CD4-positive, alpha-beta T cell treated with Interleukin-6 for 4 hours (primary cell): ENCODE results near the gene DYRK2.

Experiments used
- DNase-seq: peaks from one replicate; pipeline ENCODE4 v3.0.0-alpha.2; 2020; ENCODE audit warnings: mixed read lengths

Gene DYRK2

DNA sequence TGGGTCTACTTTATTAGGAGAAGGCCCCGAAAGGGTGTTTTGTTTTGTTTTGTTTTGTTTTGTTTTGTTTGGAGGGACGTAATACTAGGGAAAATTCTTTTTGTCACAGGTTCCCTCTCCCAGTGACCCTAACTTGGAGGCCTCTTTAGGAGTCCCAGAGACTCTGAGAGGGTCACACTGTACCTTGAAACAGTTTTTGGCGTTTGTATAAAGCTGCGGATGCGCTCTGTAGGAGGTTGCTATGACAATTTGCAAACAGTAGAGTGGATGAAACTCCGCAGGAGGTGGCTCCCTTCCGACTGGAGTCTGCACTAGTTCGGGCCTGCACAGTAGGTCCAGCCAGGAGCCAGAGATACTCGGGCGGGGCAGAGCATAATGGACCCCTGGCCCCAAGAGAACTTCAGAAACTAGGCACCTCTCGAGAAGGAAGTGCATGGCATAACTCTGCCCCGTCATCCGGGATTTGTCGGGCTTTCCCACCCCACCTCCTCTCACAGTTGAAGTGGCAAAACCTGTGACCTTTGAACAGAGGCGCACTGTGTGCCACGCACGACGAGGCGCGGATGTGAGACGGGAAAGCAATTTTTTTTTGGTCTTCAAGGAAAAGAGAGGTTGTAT, 1.3 kb upstream of the DYRK2 start:
- peak; percentile 53 for DNase-seq

DNA sequence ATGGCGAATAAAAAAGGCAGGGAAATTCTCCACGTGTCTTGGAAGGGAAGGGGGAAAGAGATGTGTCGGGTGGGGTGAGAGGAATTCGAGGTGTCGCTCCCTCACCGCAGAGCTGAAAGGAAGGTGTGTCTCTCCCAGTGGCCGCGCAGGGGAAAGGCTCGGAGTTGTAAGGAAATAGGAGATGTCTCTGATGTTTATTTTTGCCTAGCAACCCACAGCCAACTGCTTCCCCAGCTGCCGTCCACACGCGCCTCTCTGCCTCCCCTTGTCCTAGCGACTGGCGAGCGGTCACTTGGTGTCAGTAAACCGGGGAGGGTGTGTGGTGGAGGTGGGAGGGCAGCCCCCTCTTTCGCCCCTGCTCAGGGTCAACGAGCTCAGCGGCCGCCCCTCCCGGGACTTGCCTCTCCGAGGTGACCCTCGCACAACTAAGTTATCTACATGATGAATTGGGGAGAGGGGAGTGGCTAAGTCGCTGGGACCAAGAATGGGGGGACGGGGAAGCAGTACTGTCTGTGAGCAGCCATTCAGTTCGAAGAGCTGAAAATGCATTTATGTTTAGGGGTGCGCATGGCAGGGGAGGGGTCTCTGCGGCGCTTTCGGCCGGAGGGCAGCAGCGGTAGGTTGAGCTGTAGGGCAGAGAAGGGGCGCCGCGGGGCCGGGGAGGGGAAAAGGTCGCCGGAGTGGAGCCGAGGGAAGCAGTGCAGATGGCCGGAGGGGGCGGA, 585 bp upstream of the DYRK2 start:
- peak; percentile 53 for DNase-seq

- no peak for DNase-seq
Measured at GRCh38 chr12:67649261-67649569, 670 bp downstream of the DYRK2 start.

- peak; percentile 50 for DNase-seq
Measured at GRCh38 chr12:67649570-67650387, 1.2 kb downstream of the DYRK2 start.

DNA sequence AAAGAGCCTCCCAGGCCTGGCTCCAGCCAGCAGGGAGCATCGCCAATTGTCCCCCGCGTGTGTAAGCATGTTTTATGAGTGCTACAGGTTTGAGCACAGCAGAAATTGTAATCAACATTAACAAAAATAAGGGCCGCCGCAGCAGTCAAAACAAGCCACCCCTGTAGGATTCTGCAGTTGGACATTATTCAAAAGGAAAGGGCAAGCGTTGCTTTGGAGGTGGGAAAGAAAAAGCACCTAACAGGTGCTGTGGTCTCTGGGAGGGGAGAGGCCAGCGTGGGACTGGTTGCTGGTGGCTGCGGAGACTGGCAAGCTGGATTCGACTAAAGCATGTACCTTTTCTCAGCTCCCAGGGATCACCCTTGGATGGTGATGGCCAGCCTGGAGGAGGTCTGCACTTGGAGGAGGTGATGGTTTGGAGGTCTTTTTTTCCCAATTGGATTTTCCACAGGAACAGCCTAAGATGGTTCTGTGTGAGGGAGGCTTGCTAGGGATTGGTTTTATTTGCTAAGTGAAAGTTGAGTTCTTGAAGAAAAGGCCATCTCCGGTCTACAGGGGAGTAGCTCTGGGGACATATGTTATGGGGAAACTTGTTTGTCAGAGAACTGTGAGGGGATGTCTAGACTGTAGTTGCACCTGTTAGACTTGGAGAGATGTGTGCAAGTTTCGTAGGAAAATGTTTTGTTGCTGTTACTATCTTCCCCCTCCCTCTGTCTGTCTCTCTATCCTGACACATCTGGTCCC, 2.0 kb downstream of the DYRK2 start:
- no peak for DNase-seq

GRCh38 chr12:67651132-67651695, 2.7 kb downstream of the DYRK2 start:
- peak; percentile 58 for DNase-seq

- DNase-seq: no peak
Measured at GRCh38 chr12:67655829-67656228, 7.3 kb downstream of the DYRK2 start.

DNA sequence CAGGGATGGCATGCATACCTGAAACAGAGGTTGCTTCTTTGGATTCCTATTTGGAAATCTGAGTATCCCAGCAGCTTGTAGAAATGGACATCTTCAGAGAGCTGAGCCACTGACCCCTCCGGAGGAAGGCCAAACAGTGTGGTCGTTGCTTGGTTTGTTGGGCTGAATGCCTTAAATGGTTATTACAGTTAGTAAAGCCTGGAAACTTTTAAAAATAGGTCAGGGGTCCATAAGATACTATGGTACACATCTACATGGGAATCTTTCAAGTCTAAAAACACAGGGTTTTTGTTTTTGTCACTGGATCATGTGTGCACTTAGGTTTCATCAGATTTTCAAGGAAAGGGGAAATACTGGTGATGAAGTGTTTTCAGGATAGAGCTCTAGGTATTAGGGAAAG, 7.7 kb downstream of the DYRK2 start:
- no peak for DNase-seq

DNA sequence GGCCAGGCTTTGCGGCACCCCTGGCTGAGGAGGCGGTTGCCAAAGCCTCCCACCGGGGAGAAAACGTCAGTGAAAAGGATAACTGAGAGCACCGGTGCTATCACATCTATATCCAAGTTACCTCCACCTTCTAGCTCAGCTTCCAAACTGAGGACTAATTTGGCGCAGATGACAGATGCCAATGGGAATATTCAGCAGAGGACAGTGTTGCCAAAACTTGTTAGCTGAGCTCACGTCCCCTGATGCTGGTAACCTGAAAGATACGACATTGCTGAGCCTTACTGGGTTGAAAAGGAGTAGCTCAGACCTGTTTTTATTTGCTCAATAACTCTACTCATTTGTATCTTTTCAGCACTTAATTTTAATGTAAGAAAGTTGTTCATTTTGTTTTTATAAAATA, 9.9 kb downstream of the DYRK2 start:
- no peak for DNase-seq

GRCh38 chr12:67659292-67659691, 10.7 kb downstream of the DYRK2 start:
- DNase-seq: no peak

DNA sequence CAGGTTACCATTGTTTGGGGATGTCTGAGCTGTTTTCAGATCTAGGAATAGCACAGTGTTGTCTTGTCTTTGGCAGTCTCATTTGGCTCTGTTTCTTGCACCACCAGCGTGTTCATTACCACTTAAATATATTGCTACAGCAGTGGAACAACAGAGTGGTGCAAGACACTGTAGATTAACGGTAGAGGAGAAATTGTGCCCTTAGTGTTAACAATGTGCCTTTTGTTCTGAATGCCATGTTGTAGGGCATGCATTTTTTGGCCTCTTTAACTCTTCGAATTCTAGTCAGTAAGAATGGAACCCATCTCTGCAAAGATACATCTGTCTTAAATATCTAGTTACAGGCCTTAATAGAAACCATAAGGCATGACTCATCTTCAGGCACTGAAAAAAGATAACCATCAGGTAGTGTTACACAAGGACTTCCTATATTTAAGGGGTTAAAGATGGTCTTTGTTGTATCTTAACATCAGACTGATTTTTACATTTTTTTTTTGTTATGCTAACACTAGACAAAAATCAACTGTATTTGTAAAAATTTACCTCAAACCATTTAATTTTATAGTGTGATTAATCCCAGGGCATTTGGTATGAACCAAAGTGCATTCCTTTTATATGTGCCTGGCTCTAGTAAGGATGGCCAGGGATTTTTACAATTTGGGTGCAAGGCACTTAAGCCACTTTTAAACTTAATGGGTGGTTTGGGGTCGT, 12.9 kb downstream of the DYRK2 start:
- no peak for DNase-seq

DNA sequence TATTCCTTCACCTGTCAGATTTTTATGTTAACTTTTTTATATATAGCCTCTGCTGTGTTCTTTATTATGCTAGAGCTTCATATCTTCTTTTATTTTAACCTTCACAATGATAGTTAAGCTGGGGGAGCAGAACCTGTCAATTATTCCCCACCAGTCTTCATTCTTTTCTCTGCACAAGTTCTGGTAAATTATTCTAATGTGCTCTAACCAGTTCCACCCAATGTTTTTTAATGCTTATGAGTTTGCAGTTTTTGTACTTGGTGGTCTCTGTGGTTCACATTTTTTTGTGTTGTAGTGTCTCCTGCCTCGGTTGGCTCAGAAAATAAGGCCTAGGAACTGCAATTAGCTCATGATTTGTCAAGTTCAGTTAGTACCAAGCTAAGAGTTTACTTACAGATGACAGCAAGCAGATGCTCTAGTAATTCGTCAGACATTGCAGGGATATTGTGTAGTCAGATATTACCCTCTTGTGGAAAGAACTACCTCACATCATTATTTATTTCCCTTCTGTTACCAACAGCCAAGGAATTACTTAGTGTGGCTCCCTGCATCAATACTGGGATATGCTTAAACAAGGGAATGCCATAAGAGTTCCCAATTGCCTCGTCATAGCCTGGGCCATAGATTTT, 14.5 kb downstream of the DYRK2 start:
- no peak for DNase-seq

DNA sequence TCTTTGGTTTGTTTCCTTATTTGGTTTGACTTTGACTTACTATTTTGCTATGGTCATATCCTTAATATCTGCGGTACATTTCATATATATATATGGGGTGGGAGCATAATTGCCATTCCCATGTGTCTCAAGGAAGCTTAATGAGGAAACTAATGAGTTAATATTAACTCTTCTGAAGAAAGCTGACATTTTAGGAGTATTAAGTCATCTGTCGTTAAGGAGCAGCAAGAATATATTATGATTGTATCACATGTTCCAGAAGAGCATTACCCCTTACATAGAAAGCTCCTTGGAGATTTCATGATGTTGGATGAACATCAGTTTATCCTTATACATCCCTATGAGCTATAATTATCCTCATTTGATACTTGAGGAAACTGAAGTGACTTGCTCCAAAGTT, 15.6 kb downstream of the DYRK2 start:
- no peak for DNase-seq

DNA sequence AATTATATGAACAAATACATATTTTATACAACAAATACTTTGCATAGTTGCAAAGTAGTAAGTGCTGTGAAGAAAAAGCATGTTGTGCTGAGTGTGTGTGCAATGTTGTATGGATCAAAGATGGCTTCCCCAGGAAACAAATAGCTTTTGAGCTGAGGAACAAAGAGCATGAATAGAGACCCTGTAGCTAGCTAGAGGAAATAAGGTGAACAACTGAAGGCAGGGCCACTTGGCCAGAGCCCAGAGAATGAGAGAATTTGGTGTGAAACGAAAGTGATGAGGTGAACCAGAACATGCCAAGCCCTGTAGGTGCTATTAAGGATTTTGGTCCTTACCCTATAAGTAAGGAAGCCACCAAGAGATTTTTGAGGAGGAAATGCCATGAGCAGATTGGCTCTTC, 17.1 kb downstream of the DYRK2 start:
- DNase-seq: no peak

DNA sequence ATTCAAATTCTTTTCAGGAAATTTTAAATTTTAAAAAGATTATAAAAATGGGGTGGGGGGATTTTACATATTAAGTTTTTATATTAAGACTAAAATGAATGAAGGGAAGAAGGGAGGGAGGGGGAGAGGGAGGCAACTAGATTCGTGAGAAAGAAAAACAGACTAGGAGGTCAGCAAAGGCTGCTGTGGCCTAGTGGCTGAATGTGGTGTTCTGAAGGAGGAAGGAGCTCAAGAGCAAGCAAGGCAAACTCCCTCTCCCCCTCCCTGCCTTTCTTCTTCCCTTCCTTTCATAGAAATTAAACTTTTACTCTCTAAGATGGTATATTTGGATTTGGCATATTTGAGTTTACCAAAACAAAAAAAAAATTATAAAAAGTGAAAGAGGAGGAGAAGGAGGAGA, 18.1 kb downstream of the DYRK2 start:
- no peak for DNase-seq

GRCh38 chr12:67667276-67668073, 18.9 kb downstream of the DYRK2 start:
- no peak for DNase-seq

DNA sequence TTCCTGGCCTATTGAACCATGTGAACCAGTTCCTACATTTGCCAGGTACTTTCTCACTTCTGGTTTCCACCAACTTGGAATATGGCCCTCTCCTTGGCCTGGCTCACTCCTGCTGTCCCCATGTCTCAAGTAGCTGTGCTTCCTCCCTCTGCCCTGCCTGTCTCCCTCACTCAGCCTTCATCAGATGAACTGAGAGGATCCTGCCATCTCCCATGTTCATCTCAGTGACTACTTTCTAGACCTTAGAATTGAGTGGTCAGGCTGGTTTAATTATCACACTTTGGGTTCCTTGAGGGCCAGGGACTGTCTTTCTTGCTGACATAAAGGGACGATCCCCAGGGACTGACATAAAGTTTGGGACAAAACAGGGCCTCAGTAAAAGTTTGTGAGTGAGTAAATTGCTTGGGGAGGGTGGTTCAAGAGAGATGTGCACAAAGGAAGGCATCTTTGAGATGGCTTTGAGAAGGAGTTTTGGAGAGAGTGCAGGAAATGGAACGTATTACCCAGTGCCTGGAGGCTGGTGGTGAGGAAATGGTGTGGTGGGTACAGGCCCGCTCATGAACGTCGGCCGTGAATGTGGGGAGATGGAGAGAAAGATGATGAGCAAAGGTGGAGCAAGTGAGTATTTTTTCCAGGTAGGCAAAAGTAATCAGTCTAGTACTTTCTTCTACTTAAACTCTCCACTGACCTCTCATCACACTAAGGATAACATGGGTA, 20.8 kb downstream of the DYRK2 start:
- no peak for DNase-seq

DNA sequence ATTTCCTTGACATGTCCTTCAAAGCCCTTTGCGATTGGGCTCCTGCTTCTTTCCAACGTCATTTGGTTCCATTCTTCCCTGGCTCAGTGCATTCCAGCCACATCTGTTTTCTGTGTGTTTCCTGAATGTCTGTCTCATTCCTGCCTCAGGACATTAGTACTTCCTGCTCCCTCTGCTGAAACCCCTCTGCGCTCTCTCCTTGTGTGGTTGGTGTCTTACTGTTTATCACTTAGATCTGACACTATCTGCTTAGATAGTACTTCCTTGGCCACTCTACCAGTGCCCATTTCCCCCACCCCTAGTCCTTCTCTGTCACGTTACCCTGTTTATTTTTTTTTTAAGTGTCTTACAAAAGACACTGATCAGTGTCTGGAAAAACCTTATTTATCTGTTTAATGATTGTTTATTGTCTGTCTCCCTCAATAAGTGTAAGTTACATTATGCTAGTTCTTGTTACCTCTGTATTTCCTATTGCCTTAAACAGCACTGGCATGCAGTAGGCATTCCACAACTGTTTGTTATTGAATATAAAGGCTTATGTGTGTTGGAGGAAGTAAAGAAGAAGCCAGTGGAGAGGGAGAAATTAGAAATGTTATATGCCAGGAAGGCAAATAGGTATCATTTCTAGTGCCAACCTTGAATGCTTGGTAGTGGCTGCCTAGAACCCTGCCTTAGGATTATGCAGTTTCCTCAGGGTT, 21.5 kb downstream of the DYRK2 start:
- no peak for DNase-seq

DNA sequence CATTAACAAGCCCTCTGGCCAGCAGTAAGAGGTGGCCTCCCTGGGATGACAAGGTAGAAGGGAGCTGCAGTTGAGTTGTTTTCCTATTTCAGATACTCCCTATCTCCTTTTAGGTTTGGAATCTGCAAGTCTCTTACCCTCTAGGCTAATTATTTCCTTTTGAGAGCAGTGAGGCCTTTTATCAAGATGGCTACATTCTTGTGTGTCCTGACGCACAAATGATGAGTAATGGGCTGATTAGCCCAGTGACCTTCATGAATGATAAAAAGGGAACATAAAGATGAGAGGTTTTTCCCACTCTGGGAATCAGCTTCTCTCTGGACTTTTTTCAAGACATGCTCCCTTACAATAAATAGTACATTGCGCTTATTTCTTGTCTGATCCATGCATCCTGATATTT, 22.9 kb downstream of the DYRK2 start:
- no peak for DNase-seq

DNA sequence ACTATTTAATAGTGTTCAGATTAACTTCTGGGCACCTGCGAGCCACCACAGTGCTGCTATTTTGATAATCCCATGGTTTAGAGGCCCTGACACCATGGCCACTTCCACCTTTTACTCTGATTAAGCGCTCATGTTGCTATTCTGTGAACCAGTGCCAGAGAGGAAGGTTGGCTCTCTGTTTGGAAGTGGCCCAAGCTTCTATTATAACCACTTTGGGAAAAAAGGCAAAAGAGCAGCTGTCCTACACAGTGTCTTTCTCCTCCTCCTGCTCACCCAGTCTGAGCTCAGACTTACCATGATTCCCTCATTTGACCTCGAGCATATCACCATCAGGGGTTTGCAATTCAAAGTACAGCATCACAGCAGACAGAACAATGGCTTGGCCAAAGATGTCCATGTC, 23.3 kb downstream of the DYRK2 start:
- no peak for DNase-seq
